Activated CD4-positive, alpha-beta T cell treated with anti-CD3 and anti-CD28 coated beads for 1 hour (primary cell): ENCODE results near the gene RECQL.
"Not testable (repeated sequence)": the region's sequence is repeated elsewhere in the genome, so short reads cannot be mapped to it uniquely, and the experiment has no call there.

ENCODE experiments used
- DNase-seq: peaks from one replicate; pipeline ENCODE4 v3.0.0-alpha.2; 2020

Gene RECQL

GRCh38 chr12:21419009-21419699 is 82.3 kb downstream of the RECQL start:
- DNase-seq: not testable (repeated sequence)
